Left ventricle myocardium superior (tissue), 1 donor: ENCODE measurements around the gene CHRNA9. TPM values are rescaled to one million over a fixed set of nuclear protein-coding genes. Genes with fewer than 3 reads are reported as not detected.
"Not testable (repeated sequence)": the region's sequence is repeated elsewhere in the genome, so short reads cannot be mapped to it uniquely, and the experiment has no call there.

Source experiments
- ATAC-seq: fragments of 200-7000 bp; cut with Tn5 transposase; one replicate; pipeline ENCODE4 v1.9.1; 2020; ENCODE audit warnings: mild to moderate bottlenecking, moderate library complexity
- DNase-seq: peaks from one replicate; pipeline ENCODE4 v3.0.0-alpha.2; 2020
- intact Hi-C: fragments of 100-400 bp; cut with micrococcal nuclease; formaldehyde crosslinking; loops from one replicate; pipeline ENCODE4 v1.11.0; 2022
- total RNA-seq: library from RNA; stranded (reverse); fragmentation: NEBNext Ultra II Directional; extraction: Animal tissue kit (Norgen Biotek cat#: 25700); gene quantifications from one replicate; pipeline ENCODE4 v1.2.1, GENCODE V29; 2021
- donor health status: DM: no; HTN: yes; CAD: no; lungs with severe emphysema.

Gene CHRNA9
- total RNA-seq, 1 donor from 2014 or later = not detected

- intact Hi-C loops = no loop called here
- no peak for DNase-seq
- no peak for ATAC-seq
Observed at GRCh38 chr4:40372651-40373050, 37.5 kb downstream of the CHRNA9 start.

- ATAC-seq = no peak
- intact Hi-C loops = no loop called here
- DNase-seq = no peak
Observed at GRCh38 chr4:40373636-40374035, 38.5 kb downstream of the CHRNA9 start.

DNA sequence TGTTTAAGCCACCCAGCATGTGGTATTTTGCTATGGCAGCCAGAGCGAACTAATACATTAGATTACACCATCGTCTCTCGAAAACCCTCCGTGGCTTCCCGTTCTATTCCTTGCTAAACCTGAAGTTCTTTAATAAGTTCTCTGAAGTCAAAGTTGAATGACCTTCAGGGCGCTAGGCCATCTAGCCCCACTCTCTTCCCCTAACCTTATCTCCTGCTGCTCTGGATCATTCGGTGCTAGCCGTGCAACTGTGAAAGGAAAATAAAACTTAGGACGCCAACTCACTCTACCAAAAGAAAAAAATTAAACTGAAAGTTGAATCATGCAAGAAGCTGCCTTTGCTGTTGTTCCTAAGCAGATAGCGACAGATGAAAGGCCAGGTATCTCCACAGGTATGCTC lies 40.0 kb downstream of the CHRNA9 start:
- no peak for ATAC-seq
- intact Hi-C loops = no loop called here
- no peak for DNase-seq

DNA sequence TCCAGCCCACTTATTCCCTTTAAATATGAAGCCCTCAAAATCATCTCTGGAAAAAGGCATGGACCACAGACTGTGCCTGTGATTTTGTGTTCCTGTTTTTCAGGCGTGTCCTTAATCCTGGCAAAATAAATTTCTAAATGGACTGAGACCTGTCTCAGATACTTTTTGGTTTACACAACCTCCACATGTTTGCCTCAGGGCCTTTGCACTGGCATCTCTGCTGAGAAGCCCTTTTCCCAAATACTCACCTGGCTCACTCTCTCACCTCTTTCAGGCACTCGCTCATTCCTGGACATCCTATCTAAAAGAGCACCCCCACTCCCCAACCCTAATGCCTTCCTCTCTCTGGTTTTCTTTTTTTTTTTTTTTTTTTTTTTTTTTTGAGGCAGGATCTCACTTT lies 40.5 kb downstream of the CHRNA9 start:
- ATAC-seq (no peak), DNase-seq (no peak)
- intact Hi-C loops = no loop called here

- DNase-seq = no peak
- ATAC-seq = no peak
- intact Hi-C loops = no loop called here
Observed at GRCh38 chr4:40377512-40378365, 42.6 kb downstream of the CHRNA9 start.

GRCh38 chr4:40378619-40379018 lies 43.5 kb downstream of the CHRNA9 start:
- no peak for DNase-seq
- ATAC-seq = no peak
- intact Hi-C loops = no loop called here

GRCh38 chr4:40379248-40379647 lies 44.1 kb downstream of the CHRNA9 start:
- DNase-seq = no peak
- intact Hi-C loops = no loop called here
- ATAC-seq = no peak

- DNase-seq = no peak
- no peak for ATAC-seq
- intact Hi-C loops = no loop called here
Observed at GRCh38 chr4:40380647-40381046, 45.5 kb downstream of the CHRNA9 start.

- DNase-seq (no peak), ATAC-seq (no peak)
- intact Hi-C loops = no loop called here
Observed at GRCh38 chr4:40388239-40388638, 53.1 kb downstream of the CHRNA9 start.

DNA sequence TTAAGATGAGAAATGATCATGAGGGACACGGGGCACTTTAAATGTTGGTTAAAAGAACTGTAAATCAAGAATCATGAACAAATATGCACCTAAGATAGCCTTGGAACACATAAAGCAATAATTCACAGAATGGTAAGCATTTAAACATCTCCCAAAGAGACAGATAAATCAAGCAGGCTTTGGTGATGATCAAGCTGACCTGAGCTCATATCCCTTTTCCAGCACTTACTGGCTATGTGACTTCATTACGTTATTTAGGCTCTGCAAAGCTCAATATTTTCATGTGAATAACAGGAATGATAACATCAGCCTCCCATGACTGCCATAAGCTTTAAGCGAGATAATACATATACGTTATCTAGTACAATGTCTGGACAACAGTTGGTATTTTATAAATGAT lies 54.9 kb downstream of the CHRNA9 start:
- intact Hi-C loops = no loop called here
- DNase-seq (no peak), ATAC-seq (no peak)

GRCh38 chr4:40392241-40392640 lies 57.1 kb downstream of the CHRNA9 start:
- intact Hi-C loops, DNase-seq, ATAC-seq: not testable (repeated sequence)

DNA sequence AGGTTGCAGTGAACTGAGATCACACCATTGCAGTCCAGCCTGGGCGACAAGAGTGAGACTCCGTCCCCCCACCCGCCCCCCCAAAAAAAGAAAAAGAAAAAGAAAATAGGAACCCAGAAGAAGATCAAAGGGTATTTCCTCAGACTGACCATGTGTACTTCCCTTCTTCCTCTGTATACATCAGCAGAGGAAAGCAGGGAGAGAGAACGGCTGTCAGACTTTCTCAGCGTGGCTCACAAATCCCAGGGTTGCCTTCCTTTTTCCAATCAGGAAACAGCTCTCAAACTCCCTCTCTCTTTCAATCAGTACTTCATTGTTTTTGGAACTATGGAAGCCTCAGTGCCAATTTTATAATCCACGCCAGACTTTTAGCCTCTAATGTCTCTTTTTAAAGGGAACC lies 59.1 kb downstream of the CHRNA9 start:
- intact Hi-C loops = no loop called here
- DNase-seq (no peak), ATAC-seq (peak; percentile 35)

- no peak for DNase-seq
- no peak for ATAC-seq
Observed at GRCh38 chr4:40395166-40395900, 60.2 kb downstream of the CHRNA9 start.

DNA sequence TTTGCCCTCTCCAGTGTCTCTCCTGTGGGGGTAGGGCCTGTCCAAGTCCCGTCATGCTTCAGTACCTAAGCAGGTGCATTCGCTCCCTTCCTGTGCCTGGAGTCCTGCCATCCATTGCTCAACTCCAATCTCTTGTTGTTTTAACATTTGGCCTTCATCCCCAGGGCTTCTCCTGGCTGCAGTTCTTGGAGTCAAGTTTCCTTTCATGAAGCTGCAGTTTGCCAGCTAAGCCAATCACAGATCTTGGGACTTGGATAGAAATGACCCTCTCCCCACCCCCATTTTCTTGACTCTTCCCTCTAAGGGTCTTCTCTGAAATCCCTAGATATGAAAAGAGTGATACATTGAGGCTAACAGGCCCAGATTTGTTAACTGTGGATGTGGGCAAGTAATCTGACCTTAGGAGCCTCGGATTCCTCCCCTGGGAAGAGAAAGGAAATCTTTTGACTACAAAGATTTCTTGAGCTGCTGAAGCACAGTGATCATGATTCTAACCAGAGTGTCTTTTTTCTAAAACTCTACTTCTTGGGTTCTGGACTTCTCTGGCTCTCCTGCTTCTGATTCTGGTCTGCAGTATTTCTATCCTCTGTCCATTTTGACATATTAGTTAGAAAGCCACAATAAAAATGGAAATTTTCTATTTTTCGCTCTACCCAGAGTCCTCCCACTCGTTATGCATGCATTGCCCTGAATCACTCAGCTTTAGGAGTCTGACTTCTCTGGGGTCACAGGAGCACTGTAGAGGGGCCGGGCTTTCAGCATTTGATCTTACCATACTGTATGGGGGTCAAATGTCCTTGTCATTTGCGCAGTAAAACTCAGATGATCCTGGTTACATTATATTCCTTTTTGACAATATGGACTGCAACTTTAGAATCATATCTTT lies 61.0 kb downstream of the CHRNA9 start:
- DNase-seq (peak; percentile 70), ATAC-seq (peak; percentile 87)
- intact Hi-C loops = no loop called here

More at GRCh38 chr4:40395166-40395900, 60.2 kb downstream of the CHRNA9 start:
- intact Hi-C loops = no loop called here

DNA sequence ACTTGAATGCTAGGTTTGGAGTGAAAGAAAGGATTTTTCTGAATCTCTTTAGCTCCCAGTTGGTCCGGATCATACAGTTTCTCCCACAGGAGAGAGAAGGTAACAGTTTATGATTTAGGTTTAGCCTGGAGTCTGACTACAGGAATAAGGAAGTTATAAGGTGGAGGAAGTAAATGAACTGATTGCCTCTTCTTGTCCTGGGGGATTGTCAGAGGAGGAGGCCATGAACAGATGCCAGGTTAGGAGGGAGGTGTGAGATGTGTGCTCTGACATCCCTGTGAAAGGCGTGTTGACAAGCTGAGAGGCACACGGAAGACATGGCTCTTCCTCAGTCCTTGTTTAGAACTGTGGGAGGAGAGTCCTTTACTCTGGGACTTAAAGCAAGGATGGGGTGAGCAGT lies 64.4 kb downstream of the CHRNA9 start:
- DNase-seq (no peak), ATAC-seq (no peak)
- intact Hi-C loops = no loop called here

- DNase-seq (no peak), ATAC-seq (no peak)
- intact Hi-C loops = no loop called here
Observed at GRCh38 chr4:40401096-40401495, 66.0 kb downstream of the CHRNA9 start.

DNA sequence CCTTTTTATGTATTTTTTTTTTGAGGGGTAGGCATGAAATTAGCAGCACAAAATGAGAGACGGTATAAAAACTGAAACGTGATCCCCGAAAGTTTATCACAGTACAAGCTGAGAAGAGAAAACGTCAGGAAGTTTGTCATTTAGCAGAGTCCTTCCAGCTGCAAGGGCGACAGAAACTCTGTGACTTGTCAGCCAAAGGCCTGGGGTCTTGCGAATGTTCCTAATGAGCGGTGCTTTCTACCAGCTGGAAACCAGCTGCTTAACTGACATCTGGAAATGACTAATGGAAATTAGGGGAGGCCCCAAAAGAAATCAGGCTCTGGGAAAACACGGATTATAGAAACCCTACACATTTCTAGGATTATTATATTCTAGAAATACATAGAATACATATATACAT lies 66.5 kb downstream of the CHRNA9 start:
- intact Hi-C loops = no loop called here
- ATAC-seq (peak; percentile 25), DNase-seq (no peak)

DNA sequence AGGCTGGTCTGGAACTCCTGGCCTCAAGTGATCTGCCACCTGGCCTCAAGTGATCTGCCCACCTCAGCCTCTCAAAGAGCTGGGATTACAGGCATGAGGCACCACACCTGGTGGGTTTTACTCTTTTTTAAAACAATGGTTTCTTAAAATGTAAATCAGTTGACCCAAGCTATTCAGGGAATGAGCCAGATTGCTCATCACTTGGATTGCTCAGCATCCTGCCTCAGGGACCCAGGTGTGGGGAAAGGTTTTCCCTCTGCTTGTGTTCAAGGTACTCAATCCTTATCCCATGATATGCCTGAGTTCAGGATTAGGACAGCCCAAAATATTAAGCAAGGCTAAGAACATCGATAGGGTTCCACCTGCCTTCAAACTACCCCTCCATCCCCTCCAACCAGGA lies 67.4 kb downstream of the CHRNA9 start:
- DNase-seq (no peak), ATAC-seq (no peak)
- intact Hi-C loops = no loop called here

DNA sequence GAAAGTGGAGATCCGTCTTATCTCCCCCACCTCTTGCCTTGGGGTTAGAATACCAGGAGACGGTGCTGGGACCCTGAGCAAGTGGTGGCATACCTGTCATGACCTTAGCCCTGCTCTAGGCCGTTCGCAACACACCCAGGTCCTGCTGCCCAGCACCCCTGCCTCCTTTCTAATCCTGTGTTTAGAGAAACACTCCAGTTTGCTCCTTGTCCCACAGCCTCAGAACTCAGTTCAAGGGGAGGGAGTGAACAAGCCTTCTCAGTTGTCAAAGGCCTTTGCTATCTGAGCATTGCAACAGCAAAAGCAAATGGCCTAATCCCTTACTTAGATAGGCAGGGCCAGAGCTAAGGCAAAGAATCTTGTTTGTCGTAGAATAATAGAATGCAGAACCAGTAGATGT lies 67.9 kb downstream of the CHRNA9 start:
- no peak for ATAC-seq
- intact Hi-C loops = no loop called here
- no peak for DNase-seq
